DMS114 treated with DMSO at 0.1 percent for 48 hours (cell line): ENCODE measurements around the gene CSRP3.

Experiments used
- DNase-seq: peaks from one replicate; lab custom pipeline; 2025; ENCODE audit not compliant: unreplicated experiment; lab: John Stamatoyannopoulos, UW

The CSRP3 gene

DNA sequence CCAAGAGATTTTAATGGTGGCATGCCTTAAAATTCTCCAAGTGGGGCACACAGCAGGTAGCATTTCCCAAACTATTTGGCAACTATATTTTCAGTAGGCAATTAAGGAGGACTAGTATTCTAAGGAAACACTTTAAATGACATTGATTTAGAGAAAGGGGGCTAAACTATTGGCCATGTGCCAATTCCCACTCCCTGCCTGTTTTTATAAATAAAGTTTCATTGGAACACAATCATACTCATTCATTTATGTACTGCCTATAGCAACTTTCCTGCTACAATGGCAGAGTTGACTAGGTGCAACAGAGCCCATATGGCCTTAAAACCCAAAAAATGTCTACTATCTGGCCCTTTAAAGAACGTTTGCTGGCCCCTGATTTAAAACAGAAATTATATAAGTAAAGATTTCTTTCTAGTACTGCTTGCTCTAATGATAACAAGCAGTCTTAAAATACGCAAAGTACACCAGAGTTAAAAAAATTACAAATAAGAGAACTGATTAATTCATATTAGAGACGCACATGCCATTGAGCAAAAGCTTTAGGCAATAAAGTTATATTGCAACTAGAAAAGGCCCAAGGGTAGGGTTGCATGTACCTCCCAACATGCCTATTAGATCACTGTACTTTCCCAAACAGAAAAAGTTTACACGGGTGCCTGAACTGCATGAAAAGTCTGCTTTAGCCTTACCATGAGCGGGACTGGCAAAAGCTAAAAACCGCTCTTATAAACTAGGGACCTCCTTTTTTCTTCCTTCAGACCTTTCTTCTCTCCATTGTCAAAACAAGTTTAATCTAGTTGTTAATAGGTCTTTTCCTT is 24.8 kb upstream of the CSRP3 start:
- no peak for DNase-seq

DNA sequence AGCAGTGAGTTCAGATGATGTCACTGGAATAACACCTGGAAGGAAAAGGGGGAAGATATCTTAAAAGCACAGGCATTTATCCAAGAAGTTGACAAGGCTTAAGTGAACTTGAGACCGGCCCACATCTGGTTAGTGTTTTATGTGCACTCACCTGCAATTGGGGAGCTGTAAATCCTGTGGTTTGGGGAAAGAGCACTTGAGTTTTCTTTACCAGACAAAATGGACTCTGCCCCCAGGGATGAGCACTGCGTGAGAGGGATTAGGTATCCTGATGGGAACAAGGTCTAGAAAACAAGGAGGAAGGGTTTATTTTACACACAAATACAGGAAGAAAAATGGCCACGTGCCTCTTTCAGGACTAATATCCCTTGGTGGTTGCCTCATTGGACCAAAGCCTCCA is 23.8 kb upstream of the CSRP3 start:
- DNase-seq = no peak

DNA sequence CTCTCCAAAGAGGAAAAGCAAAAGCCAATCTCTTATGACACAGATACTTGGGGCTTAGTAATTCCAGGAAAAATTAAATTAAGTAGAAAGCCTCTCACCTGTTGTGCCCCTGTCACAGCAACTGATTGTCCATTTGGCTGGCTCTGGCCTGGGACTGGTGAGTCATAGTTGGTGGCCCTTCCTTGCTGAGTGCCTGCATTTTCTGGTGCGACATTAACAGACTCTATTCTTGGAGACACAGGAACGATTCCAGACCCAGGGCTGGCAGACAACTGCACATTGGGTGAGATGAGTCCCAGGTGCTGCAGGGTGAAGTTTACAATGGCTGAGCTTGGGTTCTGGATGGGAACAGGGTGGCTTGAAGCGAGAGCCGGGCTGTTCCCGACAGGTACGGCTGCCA is 23.3 kb upstream of the CSRP3 start:
- no peak for DNase-seq

DNA sequence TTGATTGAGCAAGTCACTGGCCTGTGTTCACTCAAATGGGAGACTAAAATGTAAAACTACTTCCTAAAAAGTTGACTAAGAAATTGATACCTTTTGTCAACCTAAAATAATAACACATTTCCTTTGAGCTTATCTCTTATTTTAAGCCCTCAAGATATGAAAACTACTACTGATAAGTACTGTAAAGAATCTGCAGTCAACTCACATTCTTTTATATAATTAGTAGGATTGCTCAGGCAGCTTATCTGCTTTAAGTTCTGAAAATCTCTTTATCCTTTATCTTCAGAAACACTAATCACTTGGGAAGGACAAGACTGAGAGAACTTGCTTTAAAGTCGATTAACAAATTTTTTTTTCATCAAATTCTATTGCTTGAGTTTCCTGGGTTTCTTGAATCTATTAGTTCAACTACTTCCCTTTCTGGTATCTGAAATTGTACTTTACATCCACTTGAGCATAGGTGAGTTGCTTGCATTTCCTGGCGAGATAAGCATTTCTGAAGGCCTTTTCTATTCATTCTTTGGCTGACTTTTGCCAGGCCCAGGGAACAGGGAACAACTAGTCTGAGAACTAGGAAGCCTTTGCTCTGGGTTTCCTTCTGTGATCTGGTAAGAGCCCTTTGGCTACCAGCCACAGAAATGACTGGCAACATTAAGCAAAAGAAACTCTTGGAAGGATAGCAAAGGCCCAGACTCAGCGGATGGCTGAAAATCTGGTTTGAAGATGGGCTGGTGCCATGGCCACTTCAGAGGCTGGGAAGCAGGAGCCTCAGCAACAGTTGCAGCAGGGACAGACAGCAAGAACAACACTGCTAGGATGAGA is 19.3 kb upstream of the CSRP3 start:
- DNase-seq = no peak

DNA sequence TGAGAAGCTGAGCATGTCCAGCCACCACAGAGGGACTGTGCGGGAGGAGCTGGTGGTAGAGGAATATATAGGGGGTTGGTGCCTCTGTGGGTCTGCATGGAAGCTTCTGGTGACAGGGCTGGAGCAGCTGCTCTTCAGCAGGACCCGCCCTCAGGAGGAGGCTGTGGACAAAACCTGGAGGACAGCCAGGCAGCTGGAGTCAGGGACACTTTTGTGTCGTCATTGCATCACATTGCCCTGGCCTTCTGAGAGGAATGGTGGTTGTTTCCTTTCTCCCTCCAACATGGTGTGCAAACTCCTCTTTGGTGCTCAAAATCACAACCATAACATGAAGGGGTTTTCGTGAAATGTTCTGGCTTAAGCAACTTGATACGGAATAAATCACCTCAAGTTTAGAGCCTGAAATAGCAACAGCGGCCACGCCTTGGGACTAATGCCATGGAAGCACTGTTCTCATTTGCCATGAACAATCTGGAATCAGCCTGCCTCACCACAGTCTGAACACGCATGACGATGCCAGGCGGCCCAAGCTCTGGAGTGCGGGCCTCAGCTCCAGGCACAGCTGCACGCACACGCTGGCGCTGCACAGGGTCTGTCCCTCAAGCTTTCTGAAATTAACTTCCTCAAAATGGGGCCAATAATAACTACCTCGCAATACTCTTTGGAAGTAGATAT is 17.1 kb upstream of the CSRP3 start:
- DNase-seq = no peak

DNA sequence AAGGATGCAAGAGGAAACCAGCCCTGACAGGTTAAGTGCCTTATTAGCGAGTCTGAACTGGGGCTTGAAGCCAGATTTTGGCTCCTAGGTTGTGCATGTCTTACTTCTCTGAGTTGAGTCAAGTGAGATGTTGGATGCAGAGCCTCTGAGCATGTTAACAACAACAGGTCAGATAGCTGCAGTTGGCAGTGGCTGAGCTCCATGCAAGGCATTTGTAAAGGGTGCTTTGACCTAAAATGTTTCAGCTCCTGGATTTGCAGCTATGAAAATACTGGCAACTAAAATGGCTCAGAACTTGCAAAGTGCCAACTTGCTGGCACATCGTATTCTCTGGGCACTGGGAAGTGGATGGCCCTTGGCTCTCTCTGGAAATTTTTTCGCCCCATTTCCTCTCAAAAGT is 16.4 kb upstream of the CSRP3 start:
- no peak for DNase-seq

DNA sequence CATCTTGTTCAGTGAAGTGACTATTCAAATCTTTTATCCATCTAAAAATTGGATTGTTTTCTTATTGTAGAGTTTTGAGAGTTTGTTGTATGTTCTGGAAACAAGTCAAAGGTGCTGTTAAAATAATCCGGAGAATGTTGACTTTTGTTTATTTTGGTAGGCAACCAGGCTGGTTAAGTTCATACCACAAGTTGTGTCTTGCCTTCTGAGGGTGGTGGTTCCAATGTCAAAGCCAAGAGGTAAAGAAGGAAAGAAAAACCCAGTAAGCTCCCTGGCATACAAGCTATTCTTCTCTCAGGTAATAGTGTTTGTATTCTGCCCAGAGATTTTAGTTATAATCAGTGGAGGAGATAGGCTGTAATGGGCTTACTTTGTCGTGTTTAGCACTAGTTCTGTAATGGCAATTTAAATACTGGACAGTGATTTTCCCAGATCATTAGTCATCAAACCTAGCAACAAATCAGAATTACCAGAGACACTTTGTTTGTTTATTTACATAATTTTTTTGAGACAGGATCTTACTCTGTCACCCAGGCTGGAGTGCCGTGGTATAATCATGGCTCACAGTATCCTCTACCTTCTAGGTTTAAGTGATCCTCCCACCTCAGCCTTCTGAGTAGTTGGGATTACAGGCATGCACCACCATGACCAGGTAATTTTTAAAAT is 15.1 kb upstream of the CSRP3 start:
- DNase-seq = no peak

DNA sequence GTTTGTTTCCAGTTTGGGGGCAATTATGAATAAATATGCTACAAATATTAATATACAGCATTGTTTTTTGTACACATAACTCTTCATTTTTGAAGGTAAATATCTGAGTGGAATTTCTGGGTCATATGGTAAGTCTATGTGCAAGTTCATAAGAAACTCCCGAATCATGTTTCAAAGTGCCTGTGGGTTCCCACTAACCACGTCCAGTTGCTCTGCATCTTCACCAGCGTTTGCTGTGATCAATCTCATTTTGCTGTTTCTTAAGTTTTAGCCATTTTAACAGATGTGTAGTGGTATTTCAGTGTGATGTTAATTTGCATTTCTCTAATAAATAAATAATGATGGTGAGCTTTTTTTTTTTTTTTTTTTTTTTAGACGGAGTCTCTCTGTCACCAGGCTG is 14.2 kb upstream of the CSRP3 start:
- no peak for DNase-seq

DNA sequence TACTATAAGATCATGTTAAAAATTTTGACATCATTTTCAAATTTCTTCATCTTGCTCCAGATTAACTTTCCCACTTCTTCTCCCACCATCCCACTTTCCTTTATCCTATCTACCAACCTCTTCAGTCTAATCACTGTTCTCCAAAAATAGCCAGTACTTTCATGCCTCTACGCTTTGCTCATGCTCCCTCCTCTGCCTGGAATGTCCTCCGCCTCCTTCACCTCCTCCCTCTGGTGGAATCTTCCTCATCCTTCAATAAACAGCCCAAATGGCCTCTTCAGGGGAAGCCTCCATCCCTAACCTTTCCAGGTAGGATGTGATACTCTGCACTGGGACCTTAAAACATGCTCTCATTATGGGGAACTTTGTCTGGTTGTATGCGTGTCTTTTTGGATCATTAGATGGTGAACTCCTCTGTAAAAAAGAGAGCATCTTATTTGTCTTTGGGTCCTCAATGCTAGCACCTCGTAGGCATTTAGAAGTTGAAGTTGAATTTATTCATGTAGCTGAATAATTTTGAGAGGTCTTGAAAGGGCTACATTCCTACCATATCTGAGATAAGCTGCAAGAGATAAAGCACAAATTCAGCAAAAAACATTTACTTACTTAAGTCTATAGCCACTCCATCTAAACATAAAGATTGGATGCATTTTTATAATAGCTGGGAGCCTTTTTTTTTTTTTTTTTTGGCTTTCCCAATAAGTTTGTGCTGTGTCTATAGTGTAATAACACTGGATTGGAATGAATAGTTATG is 8.0 kb upstream of the CSRP3 start:
- DNase-seq = no peak

DNA sequence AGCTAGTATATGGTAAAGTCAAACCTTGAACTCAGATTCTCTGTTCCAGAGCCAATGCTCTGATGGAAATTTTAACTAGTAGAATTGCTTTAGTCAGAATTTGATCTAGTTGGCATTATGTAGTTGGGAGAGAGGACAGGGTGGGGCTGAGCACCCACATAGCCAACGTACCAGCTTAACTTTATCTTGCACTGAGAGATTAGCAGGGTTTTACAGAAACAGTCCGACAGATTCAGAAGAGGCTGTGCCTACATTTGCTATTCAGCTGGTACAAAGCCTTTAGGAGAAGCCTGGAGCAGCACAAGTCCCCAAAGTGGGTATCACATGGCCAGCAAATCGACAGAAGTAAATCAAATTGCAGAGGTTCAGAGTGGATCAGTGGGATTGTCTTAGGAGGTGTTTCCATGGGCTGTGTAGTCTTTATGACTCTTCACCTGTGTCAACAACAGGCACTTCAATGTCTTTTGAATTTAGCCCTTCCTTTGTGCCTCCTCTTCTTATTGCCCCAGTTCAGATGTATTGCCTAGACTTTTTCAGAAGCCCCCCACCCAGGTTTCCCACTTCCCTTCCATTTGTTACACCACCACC is 7.3 kb upstream of the CSRP3 start:
- no peak for DNase-seq

DNA sequence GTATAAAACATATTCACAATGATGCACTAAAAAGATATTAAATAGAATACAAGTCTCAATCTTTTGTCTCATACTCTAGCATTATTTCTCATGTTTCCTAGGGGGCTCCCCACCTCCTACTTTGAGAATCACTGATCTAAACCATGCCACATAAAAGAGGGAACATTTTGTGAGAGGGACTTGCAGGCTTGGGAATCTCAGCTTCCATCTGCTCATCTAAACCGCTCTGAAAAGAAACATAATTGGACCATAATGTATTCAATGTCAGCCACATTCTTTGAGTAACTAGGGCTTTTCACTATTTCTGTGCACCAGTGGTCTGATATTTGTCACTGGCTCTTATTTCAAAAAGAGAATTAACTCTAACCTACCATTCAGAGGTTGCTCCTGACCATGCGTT is 6.4 kb upstream of the CSRP3 start:
- DNase-seq = no peak

DNA sequence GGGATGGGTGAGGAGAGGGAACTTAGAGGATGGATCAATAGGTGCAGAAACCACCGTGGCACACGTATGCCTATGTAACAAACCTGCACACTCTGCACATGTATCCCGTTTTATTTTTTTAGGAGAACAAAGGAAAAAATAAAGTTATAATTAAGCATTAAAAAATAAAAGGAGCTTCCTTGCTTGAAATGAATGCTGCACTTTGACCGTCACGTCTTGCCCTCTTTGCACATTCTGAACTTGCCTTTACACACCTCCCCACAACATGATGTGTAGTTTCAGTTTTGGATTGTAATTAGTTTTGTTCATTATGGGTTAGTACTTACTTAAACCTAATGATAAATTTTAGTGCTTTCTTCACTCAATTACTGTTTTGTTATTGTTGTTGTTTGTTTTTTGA is 3.1 kb upstream of the CSRP3 start:
- no peak for DNase-seq

DNA sequence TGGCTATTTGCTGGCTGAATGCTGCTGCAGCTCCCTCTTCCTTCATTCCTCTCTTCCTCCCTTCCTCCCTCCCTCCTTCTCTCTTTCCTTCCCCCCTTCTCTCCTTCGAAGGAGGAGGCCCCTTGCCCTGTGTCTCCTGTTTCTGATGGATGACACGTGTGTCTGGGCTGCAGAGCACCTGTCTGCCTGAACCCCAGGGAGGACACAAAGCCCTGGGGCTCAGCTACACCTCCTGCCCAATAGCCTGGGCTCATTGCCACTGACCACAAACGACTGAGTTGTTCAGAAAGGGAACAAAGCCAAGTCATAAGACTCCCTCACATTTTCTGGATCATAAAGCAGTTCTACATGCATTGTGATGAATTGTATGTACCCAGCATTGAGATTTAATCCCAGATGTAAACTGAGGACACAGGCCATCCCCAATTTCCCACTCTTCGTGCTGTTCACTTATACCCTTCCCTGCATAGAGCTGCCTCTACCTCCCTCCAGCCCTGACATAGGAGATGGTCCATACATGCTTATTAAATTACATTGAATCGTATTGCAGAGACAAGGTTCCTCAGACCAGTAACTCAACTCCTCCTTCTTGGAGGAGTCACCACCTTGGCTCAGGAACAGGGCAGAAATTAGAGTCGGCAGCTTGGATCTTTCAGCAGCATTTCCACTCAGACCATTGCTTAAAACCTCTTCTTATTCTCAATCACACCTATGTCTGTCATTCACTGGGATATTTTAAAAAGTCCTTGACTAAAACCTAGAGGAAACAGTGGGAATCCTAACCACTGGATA is 1.2 kb downstream of the CSRP3 start:
- DNase-seq = no peak

DNA sequence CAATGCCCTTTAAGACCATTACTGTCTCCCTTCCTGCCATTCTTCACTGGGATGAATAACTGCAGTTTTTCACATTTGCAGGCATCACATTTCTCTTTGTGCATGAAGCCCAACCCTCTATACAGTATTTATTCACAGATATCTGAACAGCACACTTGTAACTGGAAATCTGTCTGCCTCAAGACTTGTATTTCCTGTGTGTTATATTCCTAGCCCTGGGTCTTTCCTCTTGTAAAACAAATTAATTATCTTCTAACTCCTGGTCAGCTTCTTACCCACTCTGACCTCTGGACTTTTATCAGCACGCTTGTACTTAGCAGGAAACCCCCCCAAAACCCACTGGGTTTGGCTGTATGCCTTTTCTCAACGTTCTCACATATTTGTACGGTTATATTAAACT is 2.0 kb downstream of the CSRP3 start:
- no peak for DNase-seq

DNA sequence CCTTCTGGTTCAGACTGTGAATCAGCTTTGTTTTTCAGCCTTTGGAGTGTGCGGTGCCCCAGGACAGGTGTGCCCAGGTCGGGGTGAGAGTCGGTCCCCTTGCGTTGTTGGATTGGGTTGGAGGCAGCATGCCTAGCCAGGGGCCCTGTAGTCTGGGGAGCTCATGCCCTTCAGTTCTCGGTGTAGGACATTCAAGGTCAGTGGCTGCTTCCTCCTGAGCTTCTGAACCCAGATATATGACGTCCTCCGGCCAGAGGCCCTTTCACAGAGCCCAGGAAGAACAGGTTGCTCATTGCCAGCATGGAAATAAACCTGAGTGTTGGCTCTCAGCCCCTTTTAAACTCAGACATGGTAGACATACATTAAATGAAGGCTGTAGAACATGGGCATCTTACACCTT is 2.7 kb downstream of the CSRP3 start:
- DNase-seq = no peak

DNA sequence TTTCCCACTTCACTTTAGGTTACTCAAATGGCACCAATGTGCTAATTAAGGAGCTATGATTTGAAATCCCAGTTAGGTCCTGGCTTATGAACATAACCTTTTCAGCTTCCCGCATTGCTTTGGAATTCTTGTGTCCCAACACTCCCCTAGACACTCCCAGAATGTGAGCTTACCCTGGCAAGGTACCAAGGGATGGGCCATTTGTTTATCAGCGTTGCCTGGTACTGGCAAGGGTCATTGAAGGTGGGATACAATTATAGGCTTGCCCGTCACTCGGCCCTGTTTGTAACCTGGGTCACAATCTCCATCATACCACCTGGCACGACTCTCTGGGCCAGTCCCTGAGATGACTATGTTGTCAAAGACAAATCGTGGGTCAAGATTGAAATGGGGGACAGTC is 5.4 kb downstream of the CSRP3 start:
- no peak for DNase-seq

DNA sequence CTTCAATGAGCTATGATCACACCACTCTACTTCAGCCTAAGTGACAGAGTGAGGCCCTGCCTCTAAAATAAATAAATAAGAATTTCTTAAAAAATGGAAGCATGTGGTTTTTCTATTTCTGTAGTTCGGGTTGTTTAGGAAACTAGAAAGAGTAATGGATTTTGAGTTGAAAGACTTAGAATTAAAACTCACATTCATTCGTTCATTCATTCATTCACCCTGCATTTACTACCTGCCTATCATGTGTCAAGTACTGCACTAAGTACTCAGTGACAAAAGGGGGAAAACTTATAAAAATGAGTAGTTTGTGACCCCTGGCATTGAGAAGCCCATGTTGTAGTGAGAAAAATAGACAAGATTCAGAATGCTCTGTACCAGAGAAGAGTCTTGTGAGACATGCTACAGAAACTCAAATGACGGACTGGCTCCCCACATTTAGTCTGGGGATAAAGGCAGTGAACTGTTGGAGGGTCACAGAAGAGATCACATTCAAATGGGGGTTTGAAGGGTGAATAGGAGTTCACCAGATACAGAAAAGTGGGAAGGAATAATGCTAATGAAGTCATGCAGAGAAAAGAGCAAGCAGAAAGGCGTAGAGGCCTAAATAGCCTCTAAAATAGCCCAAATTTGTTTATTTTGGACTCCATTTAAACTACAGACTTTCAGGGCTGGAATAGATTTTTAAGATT is 7.0 kb downstream of the CSRP3 start:
- DNase-seq = no peak

DNA sequence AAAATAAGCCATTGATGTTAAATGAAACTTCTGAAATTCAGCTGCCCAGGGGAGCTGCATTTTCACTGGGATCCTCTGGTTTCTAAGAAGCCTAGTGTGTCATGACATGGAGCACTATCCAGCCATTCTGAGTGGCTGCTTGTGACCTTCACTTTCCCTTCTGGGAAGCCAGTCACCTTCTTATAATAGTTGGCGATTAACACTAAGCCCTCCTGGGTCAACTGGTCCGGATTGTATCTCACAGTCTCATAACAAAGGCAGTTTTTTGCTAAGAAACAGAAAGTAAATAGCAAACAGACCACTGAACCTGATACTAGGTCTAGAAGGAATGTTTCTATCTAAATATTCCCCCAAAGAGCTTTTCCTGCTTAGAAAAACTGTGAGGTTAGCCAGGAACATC is 7.9 kb downstream of the CSRP3 start:
- DNase-seq = no peak
